ENCODE results near the gene ANP32A.
A peak's percentile ranks its signal among the peaks of the same experiment; 100 is the strongest.
"Not testable (repeated sequence)": the region's sequence is repeated elsewhere in the genome, so short reads cannot be mapped to it uniquely, and the experiment has no call there.

The ANP32A gene

DNA sequence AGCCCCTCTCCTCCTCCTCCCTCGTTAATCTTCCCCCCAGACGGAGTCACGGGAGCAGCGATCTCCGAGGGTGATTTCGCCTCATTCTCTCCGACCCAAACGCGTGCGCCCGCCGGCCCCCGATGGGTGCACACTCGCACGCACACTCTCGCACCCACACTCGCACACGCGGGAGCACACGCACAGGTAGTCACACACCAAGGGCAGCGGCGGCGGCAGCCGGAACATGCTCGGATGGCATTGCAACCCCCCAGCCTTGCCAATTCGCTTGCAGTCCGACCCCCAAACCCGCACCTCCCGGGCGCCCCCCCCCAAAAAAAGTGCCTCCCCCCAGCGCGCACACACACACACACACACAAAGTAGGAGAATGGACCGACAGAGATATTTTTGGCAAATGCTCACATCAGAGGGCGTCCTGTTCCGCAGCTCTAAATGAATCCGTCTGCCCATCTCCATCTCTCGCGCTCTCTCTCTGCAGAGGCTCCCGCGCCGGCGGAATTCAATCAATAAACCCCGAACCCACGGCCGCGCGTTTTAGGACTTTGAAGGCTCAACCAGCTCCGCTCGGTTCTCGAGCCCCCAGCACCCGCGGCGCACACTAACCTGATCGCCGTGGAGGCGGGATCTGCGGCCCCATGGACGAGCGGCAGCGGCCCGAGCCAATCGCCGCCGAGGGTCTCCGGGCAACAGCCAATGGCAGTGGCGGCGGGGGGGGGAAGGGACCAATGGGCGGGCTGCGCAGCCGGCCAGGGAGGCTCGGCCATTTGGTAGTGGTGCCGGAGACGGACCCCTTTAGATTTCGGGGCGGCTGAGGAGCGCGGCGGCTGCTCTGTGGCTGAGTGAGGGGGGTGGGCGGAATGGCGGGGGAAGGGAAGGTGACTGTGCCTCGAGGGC, at the start of gene ANP32A:
TSS of gene ANP32A (minus strand) at position 601 of the 895 bp plus-strand sequence. CDS start at position 457, 144 bp downstream.
- DNase-seq = peak; percentile 95

DNA sequence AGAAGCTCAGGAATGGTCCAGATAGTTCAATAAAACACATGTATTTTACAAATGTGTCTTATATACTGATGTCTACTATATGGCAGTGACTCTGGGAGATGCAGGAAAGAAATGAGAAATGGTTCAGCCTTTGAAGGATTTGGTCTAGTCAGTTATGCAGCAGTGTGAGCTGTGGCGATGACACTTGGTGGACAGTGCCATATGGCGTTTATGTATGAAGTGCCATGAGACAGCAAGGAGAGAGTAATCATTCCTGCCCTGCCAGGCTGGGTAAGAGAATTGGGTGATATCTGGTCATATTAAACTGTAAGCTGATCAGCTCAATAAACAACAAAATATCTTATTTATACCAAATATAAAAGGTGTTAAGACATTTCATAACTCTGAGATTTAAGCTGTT, 47.6 kb upstream of the ANP32A start:
- DNase-seq = no peak

DNA sequence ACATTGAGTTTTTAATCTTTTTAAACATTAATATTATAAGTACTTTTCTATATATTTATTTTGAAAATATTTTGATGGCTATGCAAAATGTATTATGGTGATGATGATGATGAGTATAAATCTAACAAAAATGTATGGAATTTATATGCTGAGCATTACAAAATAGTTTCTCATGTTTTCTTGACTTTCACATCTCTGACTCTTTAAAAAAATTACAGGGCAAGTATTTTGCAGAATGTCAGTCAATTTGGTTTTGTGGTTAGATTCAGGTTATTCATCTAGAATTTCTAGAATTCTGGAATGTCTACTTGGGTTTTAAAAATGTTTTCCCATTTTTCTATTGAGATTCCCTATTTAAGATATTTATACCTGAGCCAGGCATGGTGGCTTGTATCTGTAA, 41.7 kb upstream of the ANP32A start:
- no peak for DNase-seq

DNA sequence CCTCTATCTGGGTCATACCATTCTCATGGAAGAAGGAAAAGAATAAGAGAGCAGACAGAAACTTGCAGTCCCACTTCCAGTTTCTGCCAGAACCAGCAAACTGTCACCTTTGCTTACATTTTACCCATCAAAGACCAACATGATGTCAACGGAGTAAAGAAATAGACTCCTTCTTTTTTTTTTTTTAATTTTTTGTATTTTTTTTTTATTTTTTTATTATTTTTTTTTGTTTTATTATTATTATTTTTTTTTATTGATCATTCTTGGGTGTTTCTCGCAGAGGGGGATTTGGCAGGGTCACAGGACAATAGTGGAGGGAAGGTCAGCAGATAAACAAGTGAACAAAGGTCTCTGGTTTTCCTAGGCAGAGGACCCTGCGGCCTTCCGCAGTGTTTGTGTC, 38.0 kb upstream of the ANP32A start:
- DNase-seq = not testable (repeated sequence)

DNA sequence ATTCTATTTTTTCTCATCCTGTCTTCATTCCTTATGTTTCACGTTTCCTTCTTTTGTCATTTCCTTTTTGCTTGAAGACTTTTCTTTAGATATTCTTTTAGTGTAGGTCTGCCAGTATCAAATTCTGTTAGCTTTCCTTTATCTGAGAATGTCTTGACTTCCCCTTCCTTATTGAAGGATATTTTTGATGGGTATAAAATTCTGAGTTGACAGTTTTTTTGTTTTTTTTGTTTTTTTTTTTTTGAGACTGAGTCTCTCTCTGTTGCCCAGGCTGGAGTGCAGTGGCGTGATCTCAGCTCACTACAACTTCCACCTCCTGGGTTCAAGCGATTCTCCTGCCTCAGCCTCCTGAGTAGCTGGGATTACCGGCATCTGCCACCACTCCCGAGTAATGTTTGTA, 36.7 kb upstream of the ANP32A start:
- not testable (repeated sequence) for DNase-seq

DNA sequence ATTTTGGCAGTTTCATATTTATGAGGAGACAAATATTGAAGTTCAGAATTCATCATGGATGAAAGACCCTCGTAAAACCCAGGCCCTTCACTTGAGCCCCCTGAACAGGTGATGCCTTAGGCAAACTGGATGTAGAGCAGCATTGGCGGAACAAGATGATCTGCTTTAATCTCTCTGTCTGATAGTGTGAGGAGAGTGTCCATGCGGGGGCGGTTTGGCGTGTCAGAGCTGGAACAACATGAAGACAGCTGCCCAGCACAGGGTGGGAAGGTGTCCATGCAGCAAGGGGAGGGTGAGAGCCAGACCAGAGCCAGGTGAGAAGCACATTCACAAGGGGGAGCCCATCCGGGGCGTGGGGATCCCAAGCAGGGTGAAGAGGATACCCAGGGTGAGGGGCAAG, 31.8 kb upstream of the ANP32A start:
- DNase-seq = no peak

- no peak for DNase-seq
These were observed 31.3 kb upstream of the ANP32A start for GRCh38 chr15:68851971-68852370.

GRCh38 chr15:68849497-68849896, 28.8 kb upstream of the ANP32A start:
- no peak for DNase-seq

GRCh38 chr15:68846851-68847439, 26.2 kb upstream of the ANP32A start:
- DNase-seq = no peak

DNA sequence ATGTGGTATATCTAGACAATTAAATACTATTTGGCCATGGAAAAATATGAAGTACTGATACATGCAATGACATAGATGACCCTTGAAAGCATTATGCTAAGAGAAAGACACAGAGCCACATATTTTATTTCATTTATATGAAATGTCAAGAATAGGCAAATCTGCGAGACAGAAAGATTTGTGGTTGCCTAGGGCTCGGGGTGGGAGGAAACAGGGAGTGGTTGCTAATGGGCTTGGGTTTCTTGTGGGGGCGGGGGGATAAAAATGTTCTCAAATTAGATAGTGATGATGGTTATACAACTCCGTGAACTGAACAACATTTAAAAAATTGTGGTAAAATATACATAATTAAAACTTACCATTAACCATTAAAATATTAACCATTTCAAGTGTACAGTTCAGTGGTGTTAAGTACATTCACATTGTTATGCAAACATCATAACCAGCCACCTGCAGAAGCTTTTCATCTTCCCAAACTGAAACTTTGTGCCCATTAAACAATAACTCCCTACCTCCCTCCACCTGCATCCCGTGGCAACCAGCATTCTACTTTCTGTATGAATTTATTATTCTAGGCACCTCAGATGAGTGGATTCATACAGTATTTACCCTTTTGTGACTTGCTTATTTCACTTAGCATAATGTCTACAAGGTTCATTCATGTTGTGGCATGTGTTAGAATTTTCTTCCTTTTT, 24.3 kb upstream of the ANP32A start:
- DNase-seq = no peak

DNA sequence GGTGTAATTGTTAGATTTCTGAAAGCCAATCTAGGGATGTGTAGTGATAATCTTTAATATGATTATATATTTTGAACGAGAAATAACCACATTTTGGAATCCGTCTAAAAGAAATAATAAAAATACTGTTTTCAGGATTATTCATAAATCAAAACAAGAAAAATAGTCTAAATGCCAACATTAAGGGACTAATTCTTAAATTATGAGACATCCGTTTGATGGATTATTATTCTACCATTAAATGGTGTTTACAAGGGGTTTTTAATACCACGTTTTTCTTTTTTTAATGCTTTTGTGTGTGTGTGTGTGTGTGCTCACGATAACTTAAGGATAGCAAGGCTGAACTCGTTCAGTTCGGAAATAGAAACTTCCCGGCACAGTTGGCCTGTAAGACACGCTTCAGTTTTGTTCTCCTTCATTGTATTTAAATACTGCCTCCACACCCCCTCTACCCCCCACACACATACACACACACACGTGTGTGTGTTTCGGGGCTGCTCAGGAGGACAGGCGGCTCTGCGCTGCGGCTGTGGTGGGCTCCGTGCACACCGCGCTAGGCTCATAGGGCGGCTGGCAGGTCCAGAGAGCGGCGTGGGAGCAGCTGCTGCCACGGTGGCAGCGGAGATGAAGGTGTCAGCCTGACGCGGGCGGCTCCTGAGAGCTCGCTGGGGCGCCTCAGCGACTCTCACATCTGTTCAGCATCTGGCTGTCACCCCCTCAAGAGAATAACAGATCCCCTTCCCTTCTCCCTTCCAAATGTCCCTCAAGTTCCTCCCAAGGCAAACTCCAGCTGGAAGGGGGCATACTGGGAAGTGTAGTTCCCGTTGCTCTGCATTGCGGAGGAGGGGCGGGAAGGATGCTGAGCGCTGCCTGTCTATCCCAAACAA, 23.0 kb upstream of the ANP32A start:
- DNase-seq = no peak

DNA sequence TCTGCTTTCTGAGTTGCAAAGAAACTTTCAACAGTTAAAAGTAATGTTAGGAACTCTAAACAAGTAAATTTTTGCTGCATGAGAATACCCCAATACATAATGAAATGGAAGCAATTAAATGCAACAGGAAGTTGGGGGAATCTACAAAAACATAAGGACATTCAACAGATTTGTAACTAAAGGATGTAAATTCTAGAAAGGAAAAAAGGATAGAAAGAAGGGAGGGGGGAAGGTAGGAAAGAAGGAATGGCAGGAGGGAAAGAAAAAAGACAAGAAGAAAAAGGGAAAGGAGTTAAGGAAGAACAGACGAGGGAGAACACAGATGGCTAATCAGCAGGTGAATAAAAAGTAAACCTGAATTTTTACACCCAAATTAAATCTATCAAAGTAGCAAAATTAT, 22.3 kb upstream of the ANP32A start:
- no peak for DNase-seq

DNA sequence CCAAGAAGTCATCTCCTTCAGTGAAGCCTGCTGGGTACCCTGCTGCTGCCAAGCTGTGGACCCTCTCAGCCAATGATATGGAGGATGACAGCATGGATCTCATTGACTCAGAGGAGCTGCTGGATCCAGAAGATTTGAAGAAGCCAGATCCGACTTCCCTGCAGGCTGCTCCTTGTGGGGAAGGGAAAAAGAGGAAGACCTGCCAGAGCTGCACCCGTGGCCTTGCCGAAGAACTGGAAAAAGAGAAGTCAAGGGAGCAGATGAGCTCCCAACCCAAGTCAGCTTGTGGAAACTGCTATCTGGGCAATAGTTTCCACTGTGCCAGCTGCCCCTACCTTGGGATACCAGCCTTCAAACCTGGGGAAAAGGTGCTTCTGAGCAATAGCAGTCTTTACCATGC, 13.7 kb upstream of the ANP32A start:
- DNase-seq = no peak

GRCh38 chr15:68833700-68834331, 13.1 kb upstream of the ANP32A start:
- DNase-seq = no peak

DNA sequence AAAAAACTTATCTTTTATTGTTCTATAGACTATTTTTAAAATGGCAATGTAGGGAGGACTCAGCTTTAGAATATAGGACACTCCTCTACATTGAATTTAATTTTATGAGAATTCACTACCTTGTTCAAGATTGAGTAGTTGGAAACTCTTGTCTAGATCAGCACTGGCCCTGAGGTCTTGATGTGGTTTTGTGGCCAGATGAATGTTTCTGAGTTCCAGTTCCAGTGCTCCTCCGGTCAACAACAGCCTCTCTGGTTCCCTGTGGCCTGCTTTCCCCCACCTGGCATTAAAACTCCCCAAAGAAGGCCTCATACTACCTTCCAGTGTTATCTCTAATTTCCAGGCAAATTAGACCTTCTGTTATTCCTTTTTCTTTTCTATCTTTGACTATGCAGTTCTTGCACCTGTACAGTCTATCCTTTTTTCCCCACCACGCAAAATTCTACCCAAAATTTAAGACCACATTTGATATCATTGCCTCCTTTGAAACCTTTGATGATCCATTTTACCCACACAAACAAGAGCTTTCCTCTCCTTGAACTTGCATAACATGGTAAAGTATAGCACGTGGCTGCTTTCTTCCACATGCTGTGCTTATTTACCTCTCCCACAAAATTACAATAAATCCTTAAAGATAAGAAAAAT, 9.6 kb upstream of the ANP32A start:
- DNase-seq = no peak

DNA sequence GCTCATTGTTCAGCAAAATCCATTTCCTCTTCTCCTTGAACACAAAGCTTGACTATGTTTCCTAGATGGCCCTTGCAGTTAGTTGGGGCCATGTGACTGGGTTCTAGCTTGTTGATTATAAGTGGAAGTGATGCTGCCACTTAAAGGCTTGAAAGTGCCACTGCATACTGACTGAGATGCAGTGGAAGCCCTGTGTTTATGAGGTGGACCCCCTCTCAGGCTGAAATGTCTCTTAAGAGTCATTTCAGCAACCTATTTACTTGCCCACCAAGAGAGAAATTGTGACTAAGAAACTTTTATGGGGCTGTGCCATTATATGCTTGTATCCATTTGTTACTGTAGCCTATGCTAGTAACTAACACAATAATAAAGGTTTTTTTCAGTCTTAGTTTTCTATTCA, 8.4 kb upstream of the ANP32A start:
- no peak for DNase-seq

DNA sequence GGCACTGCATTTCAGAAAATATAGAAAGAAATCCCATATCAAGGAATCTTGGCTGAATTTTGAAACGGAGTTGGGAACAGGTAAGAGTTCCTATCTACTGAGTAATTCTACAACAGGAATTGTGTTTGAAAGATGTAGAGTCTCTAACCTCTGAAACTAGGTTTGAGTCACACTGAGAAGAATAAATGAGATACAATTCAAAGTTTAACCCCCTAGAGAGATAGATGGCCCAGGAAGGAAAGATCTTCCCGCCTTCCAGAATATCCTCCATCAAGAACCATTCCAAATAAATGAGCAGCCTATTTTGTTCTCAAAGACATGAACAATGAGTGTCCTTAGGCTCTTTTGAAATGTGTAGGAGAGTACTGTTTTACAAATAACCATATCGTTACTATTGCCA, 2.9 kb upstream of the ANP32A start:
- DNase-seq = no peak

GRCh38 chr15:68822818-68823217, 2.1 kb upstream of the ANP32A start:
- no peak for DNase-seq

DNA sequence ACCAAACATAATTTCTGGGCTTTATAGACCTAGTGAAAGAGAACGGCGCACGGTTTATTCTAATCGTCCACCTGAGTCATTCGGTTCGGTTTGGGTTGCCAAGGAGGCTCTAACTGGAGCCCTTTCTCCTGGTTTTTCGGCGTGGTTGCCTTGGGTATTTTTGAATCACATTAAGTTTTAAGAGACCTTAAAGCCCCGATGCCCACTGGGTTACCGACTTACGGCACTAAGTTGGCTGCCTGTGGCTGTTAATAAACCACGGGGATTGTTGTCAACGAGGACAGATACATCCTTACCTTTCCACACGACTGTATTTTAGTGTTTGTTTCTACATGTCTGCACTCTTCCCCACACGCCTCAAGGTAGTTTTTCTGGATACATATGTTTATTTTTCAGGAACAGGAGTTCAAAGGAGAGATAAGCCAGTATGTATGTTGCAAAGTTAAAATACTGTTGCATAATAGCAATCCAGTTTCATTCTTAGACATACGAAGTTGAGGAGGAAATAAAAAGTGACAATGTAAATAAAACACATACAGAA, 1.2 kb upstream of the ANP32A start:
- DNase-seq = no peak

- DNase-seq = no peak
These were observed 620 bp upstream of the ANP32A start for GRCh38 chr15:68821190-68821840.

Data from activated effector memory CD4-positive, alpha-beta T cell treated with Interleukin-2 at 50 U/mL for 16 hours (primary cell).